ENCODE results near the gene IP6K1. TPM values are rescaled to one million over a fixed set of nuclear protein-coding genes. Genes with fewer than 3 reads are reported as not detected.

The IP6K1 gene
- total RNA-seq, 1 donor from 2014 or later = 37.5 TPM

DNA sequence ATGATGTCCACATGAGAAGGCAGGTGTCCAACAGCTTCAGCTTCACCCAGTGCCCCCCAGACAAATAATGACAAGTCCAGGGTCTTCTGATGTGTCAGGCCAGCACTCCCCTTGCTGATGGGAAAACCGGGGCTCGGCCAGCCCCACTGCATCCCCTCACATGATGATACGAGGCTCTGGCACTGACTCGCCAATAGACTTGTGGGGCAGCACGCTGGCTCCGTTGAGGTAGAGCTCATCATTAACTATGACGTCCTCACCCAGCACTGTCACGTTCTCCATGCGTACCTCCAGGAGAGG is 64.8 kb downstream of the IP6K1 start:
- Histone ChIP-seq H3K4me3 (no peak overlapping the region), H3K27ac (no peak overlapping the region), H3K9me3 (no peaks in the 10 kb centered on the region), H3K36me3 (peaks cover 42% of the 10 kb centered on the region), H3K27me3 (ENCODE audit: low read depth) (no peaks in the 10 kb centered on the region), H3K4me1 (peaks cover 43% of the 10 kb centered on the region)
- intact Hi-C loops (cut with DNase I) = no loop called here
- ATAC-seq (no peak), DNase-seq (no peak)
- TF ChIP-seq CTCF (IDR thresholded peaks at IDR 0.05) = no peak

DNA sequence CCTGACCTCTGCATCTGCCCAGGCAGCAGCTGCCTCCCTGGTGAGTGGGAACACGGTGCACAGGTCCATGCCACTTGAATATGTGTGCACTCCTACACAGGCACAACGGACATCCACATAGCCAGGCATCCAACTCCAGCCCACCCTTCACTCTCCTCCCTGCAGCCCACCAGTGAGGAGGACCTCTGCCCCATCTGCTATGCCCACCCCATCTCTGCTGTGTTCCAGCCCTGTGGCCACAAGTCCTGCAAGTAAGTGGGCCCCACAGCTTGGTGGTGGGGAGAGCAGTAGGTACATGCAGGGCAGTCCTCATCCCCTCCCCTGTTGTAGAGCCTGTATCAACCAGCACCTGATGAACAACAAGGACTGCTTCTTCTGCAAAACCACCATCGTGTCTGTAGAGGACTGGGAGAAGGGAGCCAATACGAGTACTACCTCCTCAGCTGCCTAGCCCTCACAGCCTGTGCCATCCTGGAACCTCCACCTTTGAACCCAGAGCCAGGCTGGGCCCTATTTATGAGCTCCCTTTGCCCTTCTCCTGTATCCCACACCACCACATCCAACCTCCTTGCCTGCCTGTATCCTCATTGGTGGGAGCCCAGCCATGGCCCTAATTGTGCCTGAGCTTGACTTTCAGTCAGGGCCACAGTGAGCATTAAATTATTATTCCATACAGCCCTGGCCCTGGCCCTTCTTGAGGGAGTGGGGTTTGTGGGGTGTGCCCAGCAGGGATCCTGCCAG is 65.3 kb downstream of the IP6K1 start:
- Histone ChIP-seq H3K27me3 (ENCODE audit: low read depth) (no peaks in the 10 kb centered on the region), H3K4me1 (peaks cover 43% of the 10 kb centered on the region), H3K4me3 (no peak overlapping the region), H3K36me3 (peaks cover 42% of the 10 kb centered on the region), H3K9me3 (no peaks in the 10 kb centered on the region), H3K27ac (no peak overlapping the region)
- no peak for TF ChIP-seq CTCF (IDR thresholded peaks at IDR 0.05)
- DNase-seq (no peak), ATAC-seq (no peak)
- intact Hi-C loops (cut with DNase I) = no loop called here

- Histone ChIP-seq H3K4me1 (peaks cover 34% of the 10 kb centered on the region), H3K27ac (peak within 1 kb of the TSS; percentile 81)
- intact Hi-C loops (cut with DNase I) = no loop called here
Observed at GRCh38 chr3:49719214-49719884, 67.0 kb downstream of the IP6K1 start, which contains the start of gene AMIGO3. TSS of gene AMIGO3 (minus strand) at chr3:49719684. CDS start at chr3:49719465, 219 bp downstream.

GRCh38 chr3:49718858-49719213 is 67.5 kb downstream of the IP6K1 start:
- ATAC-seq (peak in 1 of 2 donors; percentile 1), DNase-seq (no peak)
- H3K4me3 ChIP-seq = peak overlapping the region; percentile 67
- no peak for TF ChIP-seq CTCF (IDR thresholded peaks at IDR 0.05)
- peak overlapping the region; percentile 81 for H3K27ac ChIP-seq
- no peaks in the 10 kb centered on the region for H3K9me3 ChIP-seq
- intact Hi-C loops (cut with DNase I) = no loop called here
- peaks cover 32% of the 10 kb centered on the region for H3K4me1 ChIP-seq
- no peaks in the 10 kb centered on the region for H3K27me3 ChIP-seq (ENCODE audit: low read depth)
- H3K36me3 ChIP-seq = peaks cover 40% of the 10 kb centered on the region

More at GRCh38 chr3:49719214-49719884, 67.0 kb downstream of the IP6K1 start, which contains the start of gene AMIGO3:
- Histone ChIP-seq H3K9me3 (no peaks in the 10 kb centered on the region), H3K36me3 (peaks cover 40% of the 10 kb centered on the region), H3K4me3 (peak within 1 kb of the TSS; percentile 67), H3K27me3 (ENCODE audit: low read depth) (no peaks in the 10 kb centered on the region)
- ATAC-seq (peak; percentile 81 to 83), DNase-seq (peak; percentile 98)
- TF ChIP-seq CTCF (IDR thresholded peaks at IDR 0.05) = peak; percentile 65

DNA sequence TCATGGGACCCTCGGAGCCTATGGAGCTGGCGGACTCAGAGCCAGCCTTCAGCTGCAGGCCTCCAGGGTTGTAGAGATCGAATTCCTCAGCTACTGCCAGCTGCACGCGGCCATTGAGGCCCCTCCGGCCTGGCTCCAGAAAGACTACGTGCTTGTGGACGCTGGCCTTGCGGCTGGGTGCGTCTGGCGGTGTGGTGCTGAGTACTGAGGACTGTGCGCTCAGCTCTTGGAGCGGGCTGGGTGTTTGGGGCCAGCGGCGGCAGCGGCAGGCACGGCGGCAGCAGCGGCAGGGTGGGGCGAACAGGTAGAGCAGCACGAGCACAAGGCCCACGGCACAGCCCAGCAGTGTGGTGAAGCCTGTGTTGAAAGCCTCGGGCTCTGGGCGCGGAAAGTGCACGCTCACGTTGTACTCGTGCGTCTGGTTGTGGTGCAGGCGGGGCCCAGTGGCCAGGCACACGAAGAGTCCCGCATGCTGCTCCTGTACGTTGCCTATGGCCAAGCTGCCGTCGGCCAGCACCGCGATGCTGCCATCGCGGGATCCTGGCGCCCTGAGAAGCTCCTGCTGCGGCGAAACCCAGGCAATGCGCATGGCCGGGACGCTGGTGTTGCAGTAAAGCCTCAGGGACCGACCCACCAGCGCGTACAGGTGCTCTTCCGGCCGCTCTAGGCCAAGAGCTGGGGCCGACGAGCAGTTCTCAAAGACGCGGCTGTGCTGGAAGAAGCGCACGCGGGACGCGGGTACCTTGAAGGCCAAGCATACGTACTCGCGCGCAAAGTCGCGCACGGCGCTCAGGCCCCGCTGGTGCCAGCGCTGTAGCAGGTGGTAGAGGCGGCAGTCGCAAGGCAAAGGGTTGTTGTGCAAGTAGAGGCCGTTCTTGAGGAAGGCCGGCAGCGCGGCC is 68.1 kb downstream of the IP6K1 start:
- no peak for DNase-seq
- peak overlapping the region; percentile 67 for H3K4me3 ChIP-seq
- no peak overlapping the region for H3K27ac ChIP-seq
- H3K36me3 ChIP-seq = peaks cover 40% of the 10 kb centered on the region
- H3K9me3 ChIP-seq = no peaks in the 10 kb centered on the region
- intact Hi-C loops (cut with DNase I) = no loop called here
- ATAC-seq = peak in 1 of 2 donors; percentile 1
- TF ChIP-seq CTCF (IDR thresholded peaks at IDR 0.05) = no peak
- H3K27me3 ChIP-seq (ENCODE audit: low read depth) = no peaks in the 10 kb centered on the region
- peaks cover 31% of the 10 kb centered on the region for H3K4me1 ChIP-seq

All from lower lobe of right lung (tissue), 2 donors.